Neural progenitor cell (in vitro differentiated cells): ENCODE measurements around the gene KLHL6. TPM values are rescaled to one million over a fixed set of nuclear protein-coding genes. Genes with fewer than 3 reads are reported as not detected.

Experiments used
- DNase-seq: peaks from one replicate; pipeline ENCODE4 v3.0.0-alpha.2; 2016; ENCODE audit warnings: low spot score
- H2AFZ ChIP-seq: fragments of 200-600 bp; sonication (generic); replicated peaks from 2 replicates; pipeline ENCODE4 v1.6.1; 2016; ENCODE audit warnings: antibody characterized with exemption
- H3F3A ChIP-seq: fragments of 200-600 bp; sonication (generic); 2 replicates; pipeline ENCODE4 v1.6.1; 2016; ENCODE audit warnings: antibody characterized with exemption, low read depth
- H3K27ac ChIP-seq: fragments of 200-600 bp; sonication (generic); 2 replicates; pipeline ENCODE4 v1.5.1; 2016; ENCODE audit warnings: mild to moderate bottlenecking
- H3K27me3 ChIP-seq: fragments of 200-600 bp; sonication (generic); 2 replicates; pipeline ENCODE4 v1.6.1; 2016; ENCODE audit warnings: mild to moderate bottlenecking, moderate library complexity
- H3K36me3 ChIP-seq: fragments of 200-600 bp; sonication (generic); 2 replicates; pipeline ENCODE4 v1.5.1; 2016
- H3K4me1 ChIP-seq: fragments of 200-600 bp; sonication (generic); 2 replicates; pipeline ENCODE4 v1.6.1; 2016; ENCODE audit warnings: mixed run types
- H3K4me2 ChIP-seq: fragments of 200-600 bp; sonication (generic); 2 replicates; pipeline ENCODE4 v1.6.1; 2016
- H3K4me3 ChIP-seq: fragments of 200-600 bp; sonication (generic); 2 replicates; pipeline ENCODE4 v1.5.1; 2016
- H3K79me2 ChIP-seq: fragments of 200-600 bp; sonication (generic); 2 replicates; pipeline ENCODE4 v1.6.1; 2016; ENCODE audit warnings: low read depth
- H3K9ac ChIP-seq: fragments of 200-600 bp; sonication (generic); 2 replicates; pipeline ENCODE4 v1.6.1; 2016
- H3K9me3 ChIP-seq: fragments of 200-600 bp; sonication (generic); 2 replicates; pipeline ENCODE4 v1.5.1; 2016; ENCODE audit warnings: low read depth
- H4K20me1 ChIP-seq: fragments of 200-600 bp; sonication (generic); 2 replicates; pipeline ENCODE4 v1.6.1; 2016; ENCODE audit warnings: low read depth
- H3K27ac Mint-ChIP-seq: 3 replicates; pipeline ENCODE4 v1.8.0; 2021; ENCODE audit warnings: mixed read lengths
- H3K27me3 Mint-ChIP-seq: 2 replicates; pipeline ENCODE4 v1.8.0; 2022; ENCODE audit warnings: low read depth, mild to moderate bottlenecking, inconsistent platforms, moderate library complexity, mixed read lengths; ENCODE audit not compliant: insufficient read depth
- H3K36me3 Mint-ChIP-seq: 3 replicates; pipeline ENCODE4 v1.8.0; 2021; ENCODE audit warnings: mixed read lengths
- H3K4me1 Mint-ChIP-seq: 3 replicates; pipeline ENCODE4 v1.8.0; 2021; ENCODE audit warnings: mixed read lengths
- H3K4me3 Mint-ChIP-seq: 3 replicates; pipeline ENCODE4 v1.8.0; 2021; ENCODE audit warnings: mild to moderate bottlenecking, moderate library complexity, mixed read lengths
- H3K9me3 Mint-ChIP-seq: 3 replicates; pipeline ENCODE4 v1.8.0; 2020; ENCODE audit warnings: mixed read lengths
- CTCF ChIP-seq: fragments of 200-600 bp; sonication (generic); IDR thresholded peaks from 2 replicates; pipeline ENCODE4 v1.5.1; 2017; ENCODE audit warnings: antibody characterized with exemption, mild to moderate bottlenecking
- EZH2 ChIP-seq: fragments of 200-600 bp; sonication (generic); IDR thresholded peaks from 2 replicates; pipeline ENCODE4 v1.6.1; 2017; ENCODE audit warnings: antibody characterized with exemption, mild to moderate bottlenecking, moderate library complexity
- EZH2phosphoT487 ChIP-seq: fragments of 200-600 bp; sonication (generic); IDR thresholded peaks from 2 replicates; pipeline ENCODE4 v1.6.1; 2017; ENCODE audit warnings: antibody characterized with exemption
- total RNA-seq: library from RNA; depleted of rRNA; stranded (reverse); fragments of >200 nt; gene quantifications from 2 replicates; pipeline ENCODE4 v1.2.3, GENCODE V29; 2015; ENCODE audit warnings: low replicate concordance

KLHL6 gene
- total RNA-seq, 1 donor from 2014 or later, result 0.09 TPM

- Mint-ChIP-seq H3K9me3 (no peaks in the 10 kb centered on the region), H3K27me3 (peaks cover 7% of the 10 kb centered on the region), H3K4me1 (no peaks in the 10 kb centered on the region), H3K36me3 (no peaks in the 10 kb centered on the region), H3K27ac (no peak overlapping the region), H3K4me3 (no peak overlapping the region)
- Histone ChIP-seq H3K9ac (no peak overlapping the region), H3K4me3 (no peak overlapping the region), H3K36me3 (no peaks in the 10 kb centered on the region), H3K9me3 (peaks cover 3% of the 10 kb centered on the region), H3K4me2 (no peak overlapping the region), H3K27me3 (no peaks in the 10 kb centered on the region), H3F3A (no peaks in the 10 kb centered on the region), H3K27ac (no peak overlapping the region), H3K4me1 (no peaks in the 10 kb centered on the region), H2AFZ (no peak overlapping the region), H4K20me1 (no peaks in the 10 kb centered on the region), H3K79me2 (no peaks in the 10 kb centered on the region)
- TF ChIP-seq EZH2, result no peak
- no peak for TF ChIP-seq EZH2phosphoT487
- TF ChIP-seq CTCF, result no peak
- DNase-seq, result no peak
These were observed 54.4 kb downstream of the KLHL6 start for GRCh38 chr3:183500981-183501704.

- no peaks in the 10 kb centered on the region for H3K4me1 ChIP-seq
- no peaks in the 10 kb centered on the region for H3K27me3 ChIP-seq
- no peak overlapping the region for H3K4me2 ChIP-seq
- Mint-ChIP-seq H3K4me3 (no peak overlapping the region), H3K36me3 (no peaks in the 10 kb centered on the region), H3K27ac (no peak overlapping the region), H3K4me1 (no peaks in the 10 kb centered on the region), H3K27me3 (peaks cover 7% of the 10 kb centered on the region), H3K9me3 (no peaks in the 10 kb centered on the region)
- no peak overlapping the region for H3K4me3 ChIP-seq
- H3K27ac ChIP-seq, result no peak overlapping the region
- H3K9ac ChIP-seq, result no peak overlapping the region
- H3K36me3 ChIP-seq, result no peaks in the 10 kb centered on the region
- peaks cover 3% of the 10 kb centered on the region for H3K9me3 ChIP-seq
- no peak overlapping the region for H2AFZ ChIP-seq
- H4K20me1 ChIP-seq, result no peaks in the 10 kb centered on the region
- no peak for DNase-seq
- no peaks in the 10 kb centered on the region for H3F3A ChIP-seq
- no peaks in the 10 kb centered on the region for H3K79me2 ChIP-seq
- TF ChIP-seq EZH2, result no peak
These were observed 55.2 kb downstream of the KLHL6 start for GRCh38 chr3:183500319-183500718.

- H3K4me3 Mint-ChIP-seq, result no peak overlapping the region
- no peaks in the 10 kb centered on the region for H4K20me1 ChIP-seq
These were observed 56.9 kb downstream of the KLHL6 start for GRCh38 chr3:183498634-183499033.

More at GRCh38 chr3:183498634-183499033, 56.9 kb downstream of the KLHL6 start:
- Histone ChIP-seq H3K9me3 (no peaks in the 10 kb centered on the region), H2AFZ (no peak overlapping the region), H3K27me3 (no peaks in the 10 kb centered on the region), H3K4me3 (no peak overlapping the region), H3K9ac (no peak overlapping the region), H3K79me2 (no peaks in the 10 kb centered on the region), H3F3A (no peaks in the 10 kb centered on the region), H3K4me2 (no peak overlapping the region), H3K27ac (no peak overlapping the region), H3K36me3 (no peaks in the 10 kb centered on the region), H3K4me1 (no peaks in the 10 kb centered on the region)
- no peak for DNase-seq
- Mint-ChIP-seq H3K27me3 (peaks cover 7% of the 10 kb centered on the region), H3K9me3 (no peaks in the 10 kb centered on the region), H3K36me3 (no peaks in the 10 kb centered on the region), H3K27ac (no peak overlapping the region), H3K4me1 (no peaks in the 10 kb centered on the region)
- TF ChIP-seq CTCF, result no peak
- no peak for TF ChIP-seq EZH2
- no peak for TF ChIP-seq EZH2phosphoT487
